ENCODE results near the gene AKAP6. TPM values are rescaled to one million over a fixed set of nuclear protein-coding genes. Genes with fewer than 3 reads are reported as not detected.
A peak's percentile ranks its signal among the peaks of the same experiment; 100 is the strongest.

Gene AKAP6
- total RNA-seq, 1 donor from 2014 or later: 4.7 TPM

GRCh38 chr14:32327255-32327961 is 1.7 kb upstream of the AKAP6 start:
- Mint-ChIP-seq H3K27ac (no peak overlapping the region), H3K4me3 (no peak overlapping the region), H3K9me3 (peaks cover 5% of the 10 kb centered on the region), H3K4me1 (ENCODE audit: unreplicated experiment) (peaks cover 28% of the 10 kb centered on the region), H3K36me3 (no peaks in the 10 kb centered on the region), H3K27me3 (no peaks in the 10 kb centered on the region)
- no peak for DNase-seq (ENCODE audit: extremely low spot score, unreplicated experiment)
- no peak for TF ChIP-seq CTCF (conservative IDR thresholded peaks at IDR 0.05)

- Mint-ChIP-seq H3K9me3 (peaks cover 5% of the 10 kb centered on the region), H3K27me3 (no peaks in the 10 kb centered on the region), H3K27ac (no peak overlapping the region), H3K4me1 (ENCODE audit: unreplicated experiment) (peaks cover 28% of the 10 kb centered on the region), H3K4me3 (no peak overlapping the region), H3K36me3 (no peaks in the 10 kb centered on the region)
- no peak for DNase-seq (ENCODE audit: extremely low spot score, unreplicated experiment)
- TF ChIP-seq CTCF (conservative IDR thresholded peaks at IDR 0.05): no peak
Measured at GRCh38 chr14:32329690-32330285, 690 bp downstream of the AKAP6 start.

- no peak for TF ChIP-seq CTCF (conservative IDR thresholded peaks at IDR 0.05)
- no peak for DNase-seq (ENCODE audit: extremely low spot score, unreplicated experiment)
- H3K36me3 Mint-ChIP-seq: no peaks in the 10 kb centered on the region
- H3K4me3 Mint-ChIP-seq: peak overlapping the region; percentile 27
- peak overlapping the region; percentile 88 for H3K27ac Mint-ChIP-seq
- H3K9me3 Mint-ChIP-seq: peaks cover 5% of the 10 kb centered on the region
- H3K4me1 Mint-ChIP-seq (ENCODE audit: unreplicated experiment): peaks cover 28% of the 10 kb centered on the region
- no peaks in the 10 kb centered on the region for H3K27me3 Mint-ChIP-seq
Measured at GRCh38 chr14:32330351-32331111, 1.4 kb downstream of the AKAP6 start.

- H3K4me3 Mint-ChIP-seq: peak overlapping the region; percentile 27
- H3K27ac Mint-ChIP-seq: peak overlapping the region; percentile 88
- H3K4me1 Mint-ChIP-seq (ENCODE audit: unreplicated experiment): peaks cover 28% of the 10 kb centered on the region
- no peak for DNase-seq (ENCODE audit: extremely low spot score, unreplicated experiment)
- H3K9me3 Mint-ChIP-seq: peaks cover 5% of the 10 kb centered on the region
- no peaks in the 10 kb centered on the region for H3K27me3 Mint-ChIP-seq
- no peaks in the 10 kb centered on the region for H3K36me3 Mint-ChIP-seq
- TF ChIP-seq CTCF (conservative IDR thresholded peaks at IDR 0.05): no peak
Measured at GRCh38 chr14:32331206-32331605, 2.1 kb downstream of the AKAP6 start.

GRCh38 chr14:32332415-32333316 is 3.6 kb downstream of the AKAP6 start:
- DNase-seq (ENCODE audit: extremely low spot score, unreplicated experiment): no peak
- Mint-ChIP-seq H3K4me1 (ENCODE audit: unreplicated experiment) (peaks cover 28% of the 10 kb centered on the region), H3K4me3 (peak overlapping the region; percentile 33), H3K27me3 (no peaks in the 10 kb centered on the region), H3K9me3 (peaks cover 3% of the 10 kb centered on the region), H3K36me3 (no peaks in the 10 kb centered on the region), H3K27ac (peak overlapping the region; percentile 81)
- no peak for TF ChIP-seq CTCF (conservative IDR thresholded peaks at IDR 0.05)
